Sigmoid colon (tissue), 4 donors: Measurements from ENCODE around the gene SLC27A2.
"Not testable (repeated sequence)": the region's sequence is repeated elsewhere in the genome, so short reads cannot be mapped to it uniquely, and the experiment has no call there.

ENCODE experiments used
- POLR2A ChIP-seq, 2 donors: fragments of 450-650 bp; IDR thresholded peaks; one replicate each; pipeline ENCODE4 v1.6.1; 2016; ENCODE audit warnings: antibody characterized with exemption in 2 of 2, mild to moderate bottlenecking in 2 of 2, moderate library complexity in 2 of 2
- POLR2AphosphoS5 ChIP-seq, 4 donors: sonication (generic); formaldehyde crosslinking; IDR thresholded peaks; one replicate each; pipeline ENCODE4 v1.6.1; 2017; ENCODE audit warnings: antibody characterized with exemption in 4 of 4

DNA sequence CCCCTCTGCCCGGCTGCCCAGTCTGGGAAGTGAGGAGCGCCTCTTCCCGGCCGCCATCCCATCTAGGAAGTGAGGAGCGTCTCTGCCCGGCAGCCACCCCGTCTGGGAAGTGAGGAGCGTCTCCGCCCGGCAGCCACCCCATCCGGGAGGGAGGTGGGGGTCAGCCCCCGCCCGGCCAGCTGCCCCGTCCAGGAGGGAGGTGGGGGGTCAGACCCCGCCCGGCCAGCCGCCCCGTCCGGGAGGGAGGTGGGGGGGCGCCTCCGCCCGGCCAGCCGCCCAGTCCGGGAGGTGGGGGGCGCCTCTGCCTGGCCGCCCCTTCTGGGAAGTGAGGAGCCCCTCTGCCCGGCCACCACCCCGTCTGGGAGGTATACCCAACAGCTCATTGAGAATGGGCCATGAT lies 23.8 kb upstream of the SLC27A2 start:
- TF ChIP-seq POLR2AphosphoS5, POLR2A (IDR thresholded peaks at IDR 0.05): not testable (repeated sequence)
